K562 (cell line): Measurements from ENCODE around the gene SMARCB1.

Experiments used
- ARHGAP35 ChIP-seq: fragments of 450-650 bp; IDR thresholded peaks from 2 replicates; pipeline ENCODE4 v1.6.1; 2018; ENCODE audit not compliant: partially characterized antibody
- CREB5 ChIP-seq: fragments of 250-450 bp; sonication (Bioruptor Pico); IDR thresholded peaks from 2 replicates; pipeline ENCODE4 v1.5.0; 2020; ENCODE audit warnings: mild to moderate bottlenecking
- CREM ChIP-seq: IDR thresholded peaks from 2 replicates; pipeline ENCODE4 v1.6.1; 2014; ENCODE audit warnings: antibody characterized with exemption, low read depth
- CTCF ChIP-seq, 3 experiments: IDR thresholded peaks in 2 of 3; conservative IDR thresholded peaks in 1 of 3; 2 replicates each; pipeline ENCODE4 v1.5.1; 2011 to 2012; ENCODE audit warnings: low read length in 3 of 3, mild to moderate bottlenecking in 3 of 3, control low read depth in 2 of 3, improper control_type of control experiment in 1 of 3, inconsistent platforms in 1 of 3, low read depth in 1 of 3, mixed read lengths in 1 of 3, moderate library complexity in 1 of 3; ENCODE audit not compliant: insufficient read depth in 2 of 3
- DPF2 ChIP-seq: fragments of 450-650 bp; IDR thresholded peaks from 2 replicates; pipeline ENCODE4 v1.6.1; 2016
- KDM4B ChIP-seq, 2 experiments: fragments of 450-650 bp in 1 of 2; sonication (generic) in 1 of 2; IDR thresholded peaks; 2 replicates each; pipeline ENCODE4 v1.6.1; 2016 to 2017; ENCODE audit warnings: borderline replicate concordance in 2 of 2, antibody characterized with exemption in 1 of 2, low read depth in 1 of 2, mild to moderate bottlenecking in 1 of 2
- SMAD1 ChIP-seq: fragments of 150-350 bp; IDR thresholded peaks from 2 replicates; pipeline ENCODE4 v1.6.1; 2014; ENCODE audit warnings: low read length, low read depth; ENCODE audit not compliant: partially characterized antibody
- SRF ChIP-seq, 2 experiments: fragments of 250-450, 450-650 bp in 1 of 2; sonication (Bioruptor Pico) in 1 of 2; sonication (generic) in 1 of 2; formaldehyde crosslinking; IDR thresholded peaks; 2 replicates each; pipeline versions ENCODE4 v1.5.0 to v1.5.1; 2020 to 2022; ENCODE audit warnings: mild to moderate bottlenecking in 1 of 2, missing genetic modification reagents in 1 of 2
- ZNF280B ChIP-seq: fragments of 250-450 bp; sonication (Bioruptor Pico); IDR thresholded peaks from 2 replicates; pipeline ENCODE4 v1.5.1; 2021; ENCODE audit warnings: mild to moderate bottlenecking
- TF ChIP-seq, protein P1 (sequence below), 3 experiments: fragments of 200-800 bp in 1 of 3; fragments of 250-450 bp in 1 of 3; fragments of 450-650 bp in 1 of 3; sonication (Bioruptor Pico) in 1 of 3; sonication (Bioruptor generic) in 1 of 3; formaldehyde crosslinking in 1 of 3; IDR thresholded peaks; 2 replicates each; pipeline versions ENCODE4 v1.6.1 to v1.8.0; 2016 to 2022; ENCODE audit warnings: mild to moderate bottlenecking in 2 of 3, missing genetic modification characterization in 2 of 3, missing compliant biosample characterization in 1 of 3, moderate library complexity in 1 of 3

GRCh38 chr22:23749841-23750301 lies 36.9 kb upstream of the SMARCB1 start:
- TF ChIP-seq KDM4B (IDR thresholded peaks at IDR 0.05; ENCODE audit: borderline replicate concordance in 2 of 2, low read depth in 1 of 2), result no peak
- no peak for TF ChIP-seq SMAD1
- no peak for TF ChIP-seq SRF (CRISPR knock-in tag; IDR thresholded peaks at IDR 0.05)
- no peak for TF ChIP-seq ARHGAP35
- TF ChIP-seq CTCF (IDR thresholded peaks at IDR 0.05 in 2 of 3, conservative IDR thresholded peaks at IDR 0.05 in 1 of 3; ENCODE audit: insufficient read depth in 2 of 3, low read depth in 1 of 3, low read length in 3 of 3), result no peak
- no peak for TF ChIP-seq CREB5 (CRISPR knock-in tag)
- TF ChIP-seq, protein P1, sequence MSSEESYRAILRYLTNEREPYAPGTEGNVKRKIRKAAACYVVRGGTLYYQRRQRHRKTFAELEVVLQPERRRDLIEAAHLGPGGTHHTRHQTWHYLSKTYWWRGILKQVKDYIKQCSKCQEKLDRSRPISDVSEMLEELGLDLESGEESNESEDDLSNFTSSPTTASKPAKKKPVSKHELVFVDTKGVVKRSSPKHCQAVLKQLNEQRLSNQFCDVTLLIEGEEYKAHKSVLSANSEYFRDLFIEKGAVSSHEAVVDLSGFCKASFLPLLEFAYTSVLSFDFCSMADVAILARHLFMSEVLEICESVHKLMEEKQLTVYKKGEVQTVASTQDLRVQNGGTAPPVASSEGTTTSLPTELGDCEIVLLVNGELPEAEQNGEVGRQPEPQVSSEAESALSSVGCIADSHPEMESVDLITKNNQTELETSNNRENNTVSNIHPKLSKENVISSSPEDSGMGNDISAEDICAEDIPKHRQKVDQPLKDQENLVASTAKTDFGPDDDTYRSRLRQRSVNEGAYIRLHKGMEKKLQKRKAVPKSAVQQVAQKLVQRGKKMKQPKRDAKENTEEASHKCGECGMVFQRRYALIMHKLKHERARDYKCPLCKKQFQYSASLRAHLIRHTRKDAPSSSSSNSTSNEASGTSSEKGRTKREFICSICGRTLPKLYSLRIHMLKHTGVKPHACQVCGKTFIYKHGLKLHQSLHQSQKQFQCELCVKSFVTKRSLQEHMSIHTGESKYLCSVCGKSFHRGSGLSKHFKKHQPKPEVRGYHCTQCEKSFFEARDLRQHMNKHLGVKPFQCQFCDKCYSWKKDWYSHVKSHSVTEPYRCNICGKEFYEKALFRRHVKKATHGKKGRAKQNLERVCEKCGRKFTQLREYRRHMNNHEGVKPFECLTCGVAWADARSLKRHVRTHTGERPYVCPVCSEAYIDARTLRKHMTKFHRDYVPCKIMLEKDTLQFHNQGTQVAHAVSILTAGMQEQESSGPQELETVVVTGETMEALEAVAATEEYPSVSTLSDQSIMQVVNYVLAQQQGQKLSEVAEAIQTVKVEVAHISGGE (CRISPR knock-in tag; IDR thresholded peaks at IDR 0.05), result no peak
- no peak for TF ChIP-seq DPF2
- TF ChIP-seq ZNF280B (CRISPR knock-in tag), result no peak
- TF ChIP-seq CREM, result no peak
